Measurements from ENCODE around the gene CTRB1. TPM values are rescaled to one million over a fixed set of nuclear protein-coding genes. Genes with fewer than 3 reads are reported as not detected.
A peak's percentile ranks its signal among the peaks of the same experiment; 100 is the strongest.

CTRB1 gene
- total and polyA plus RNA-seq, 2 of the 13 experiments (the other 11 are each of a cell fraction or from before 2014, with no cell fraction given), result not detected

DNA sequence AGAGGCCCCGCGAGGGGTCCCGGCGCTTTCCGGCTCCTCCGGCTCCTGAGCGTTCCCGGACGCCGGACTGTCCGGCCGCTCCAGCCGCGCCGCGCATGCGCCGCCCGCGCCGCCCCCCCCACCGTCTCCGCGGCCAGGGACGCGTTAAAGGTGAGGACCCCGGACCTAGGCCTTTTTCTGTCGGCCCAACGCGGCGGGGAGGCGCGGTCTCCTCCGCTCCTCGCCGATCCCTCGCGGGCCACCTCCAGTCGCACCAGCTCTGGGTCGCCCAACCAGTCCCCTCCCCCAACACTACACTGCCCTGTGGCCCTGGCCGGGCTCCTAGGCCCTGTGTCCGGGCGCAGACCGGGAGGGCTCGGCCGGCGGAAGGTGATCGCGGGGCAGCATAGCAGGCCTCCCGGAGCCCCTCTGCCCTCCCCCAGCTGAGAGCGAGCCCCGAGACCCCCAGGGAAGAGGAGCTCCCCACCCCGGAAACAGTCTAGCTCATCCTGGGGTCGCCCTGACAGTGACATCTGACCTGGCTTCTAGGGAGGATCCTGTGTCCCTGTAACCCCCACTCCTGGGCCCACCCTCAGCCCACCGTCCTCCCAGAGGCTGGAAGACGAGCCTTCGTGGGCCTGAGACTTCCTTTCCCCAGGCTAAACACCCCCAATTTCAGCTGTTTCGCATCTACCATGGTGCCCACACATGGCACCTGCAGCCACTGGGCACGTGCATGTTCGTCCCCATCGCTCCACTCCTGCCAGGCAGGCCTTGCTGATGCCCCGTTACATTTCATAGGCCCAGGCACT, 47.3 kb downstream of the CTRB1 start (continued):
- TF ChIP-seq, protein P1, sequence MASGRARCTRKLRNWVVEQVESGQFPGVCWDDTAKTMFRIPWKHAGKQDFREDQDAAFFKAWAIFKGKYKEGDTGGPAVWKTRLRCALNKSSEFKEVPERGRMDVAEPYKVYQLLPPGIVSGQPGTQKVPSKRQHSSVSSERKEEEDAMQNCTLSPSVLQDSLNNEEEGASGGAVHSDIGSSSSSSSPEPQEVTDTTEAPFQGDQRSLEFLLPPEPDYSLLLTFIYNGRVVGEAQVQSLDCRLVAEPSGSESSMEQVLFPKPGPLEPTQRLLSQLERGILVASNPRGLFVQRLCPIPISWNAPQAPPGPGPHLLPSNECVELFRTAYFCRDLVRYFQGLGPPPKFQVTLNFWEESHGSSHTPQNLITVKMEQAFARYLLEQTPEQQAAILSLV (CRISPR knock-in tag; IDR thresholded peaks at IDR 0.05; ENCODE audit: borderline replicate concordance), result no peak
- TF ChIP-seq HCFC1 (IDR thresholded peaks at IDR 0.05; ENCODE audit: low read depth, low read length) (no peak), ARNT2 (CRISPR knock-in tag; IDR thresholded peaks at IDR 0.05; ENCODE audit: low read depth) (peak; percentile 80; the same call in 1 of the 2 replicates), RFXANK (CRISPR knock-in tag; IDR thresholded peaks at IDR 0.05) (0 out of 2 replicates have a peak, but pooled peaks have one; percentile 53), ZNF354B (CRISPR knock-in tag; IDR thresholded peaks at IDR 0.05) (0 out of 2 replicates have a peak, but pooled peaks have one; percentile 41), FOSL2 (CRISPR knock-in tag; IDR thresholded peaks at IDR 0.05) (peak; percentile 56), ZNF446 (CRISPR knock-in tag; IDR thresholded peaks at IDR 0.05) (peak; percentile 72; the same call in 1 of the 2 replicates), ZNF619 (CRISPR knock-in tag; IDR thresholded peaks at IDR 0.05) (no peak), FOXC1 (CRISPR knock-in tag; IDR thresholded peaks at IDR 0.05; ENCODE audit: borderline replicate concordance) (no peak; the same call in 1 of the 2 replicates), ZNF232 (CRISPR knock-in tag; IDR thresholded peaks at IDR 0.05; ENCODE audit: borderline replicate concordance) (peak; percentile 87; the same call in 1 of the 2 replicates), AKAP8 (CRISPR knock-in tag; IDR thresholded peaks at IDR 0.05) (peak; percentile 79; the same call in 1 of the 2 replicates), ZNF333 (CRISPR knock-in tag; IDR thresholded peaks at IDR 0.05; ENCODE audit: borderline replicate concordance) (no peak), ZMAT3 (CRISPR knock-in tag; conservative IDR thresholded peaks at IDR 0.05) (peak; percentile 71), ZNF841 (CRISPR knock-in tag; IDR thresholded peaks at IDR 0.05; ENCODE audit: borderline replicate concordance) (no peak), CAMTA2 (CRISPR knock-in tag; IDR thresholded peaks at IDR 0.05; ENCODE audit: borderline replicate concordance) (peak; percentile 4; the same call in 1 of the 2 replicates), ZNF570 (CRISPR knock-in tag; IDR thresholded peaks at IDR 0.05; ENCODE audit: borderline replicate concordance) (no peak), JUND (CRISPR knock-in tag; IDR thresholded peaks at IDR 0.05) (0 out of 2 replicates have a peak, but pooled peaks have one; percentile 9)
- TF ChIP-seq, protein P2, sequence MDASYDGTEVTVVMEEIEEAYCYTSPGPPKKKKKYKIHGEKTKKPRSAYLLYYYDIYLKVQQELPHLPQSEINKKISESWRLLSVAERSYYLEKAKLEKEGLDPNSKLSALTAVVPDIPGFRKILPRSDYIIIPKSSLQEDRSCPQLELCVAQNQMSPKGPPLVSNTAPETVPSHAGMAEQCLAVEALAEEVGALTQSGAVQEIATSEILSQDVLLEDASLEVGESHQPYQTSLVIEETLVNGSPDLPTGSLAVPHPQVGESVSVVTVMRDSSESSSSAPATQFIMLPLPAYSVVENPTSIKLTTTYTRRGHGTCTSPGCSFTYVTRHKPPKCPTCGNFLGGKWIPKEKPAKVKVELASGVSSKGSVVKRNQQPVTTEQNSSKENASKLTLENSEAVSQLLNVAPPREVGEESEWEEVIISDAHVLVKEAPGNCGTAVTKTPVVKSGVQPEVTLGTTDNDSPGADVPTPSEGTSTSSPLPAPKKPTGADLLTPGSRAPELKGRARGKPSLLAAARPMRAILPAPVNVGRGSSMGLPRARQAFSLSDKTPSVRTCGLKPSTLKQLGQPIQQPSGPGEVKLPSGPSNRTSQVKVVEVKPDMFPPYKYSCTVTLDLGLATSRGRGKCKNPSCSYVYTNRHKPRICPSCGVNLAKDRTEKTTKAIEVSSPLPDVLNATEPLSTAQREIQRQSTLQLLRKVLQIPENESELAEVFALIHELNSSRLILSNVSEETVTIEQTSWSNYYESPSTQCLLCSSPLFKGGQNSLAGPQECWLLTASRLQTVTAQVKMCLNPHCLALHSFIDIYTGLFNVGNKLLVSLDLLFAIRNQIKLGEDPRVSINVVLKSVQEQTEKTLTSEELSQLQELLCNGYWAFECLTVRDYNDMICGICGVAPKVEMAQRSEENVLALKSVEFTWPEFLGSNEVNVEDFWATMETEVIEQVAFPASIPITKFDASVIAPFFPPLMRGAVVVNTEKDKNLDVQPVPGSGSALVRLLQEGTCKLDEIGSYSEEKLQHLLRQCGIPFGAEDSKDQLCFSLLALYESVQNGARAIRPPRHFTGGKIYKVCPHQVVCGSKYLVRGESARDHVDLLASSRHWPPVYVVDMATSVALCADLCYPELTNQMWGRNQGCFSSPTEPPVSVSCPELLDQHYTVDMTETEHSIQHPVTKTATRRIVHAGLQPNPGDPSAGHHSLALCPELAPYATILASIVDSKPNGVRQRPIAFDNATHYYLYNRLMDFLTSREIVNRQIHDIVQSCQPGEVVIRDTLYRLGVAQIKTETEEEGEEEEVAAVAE (CRISPR knock-in tag; IDR thresholded peaks at IDR 0.05; ENCODE audit: borderline replicate concordance), result no peak
- TF ChIP-seq, protein P3, sequence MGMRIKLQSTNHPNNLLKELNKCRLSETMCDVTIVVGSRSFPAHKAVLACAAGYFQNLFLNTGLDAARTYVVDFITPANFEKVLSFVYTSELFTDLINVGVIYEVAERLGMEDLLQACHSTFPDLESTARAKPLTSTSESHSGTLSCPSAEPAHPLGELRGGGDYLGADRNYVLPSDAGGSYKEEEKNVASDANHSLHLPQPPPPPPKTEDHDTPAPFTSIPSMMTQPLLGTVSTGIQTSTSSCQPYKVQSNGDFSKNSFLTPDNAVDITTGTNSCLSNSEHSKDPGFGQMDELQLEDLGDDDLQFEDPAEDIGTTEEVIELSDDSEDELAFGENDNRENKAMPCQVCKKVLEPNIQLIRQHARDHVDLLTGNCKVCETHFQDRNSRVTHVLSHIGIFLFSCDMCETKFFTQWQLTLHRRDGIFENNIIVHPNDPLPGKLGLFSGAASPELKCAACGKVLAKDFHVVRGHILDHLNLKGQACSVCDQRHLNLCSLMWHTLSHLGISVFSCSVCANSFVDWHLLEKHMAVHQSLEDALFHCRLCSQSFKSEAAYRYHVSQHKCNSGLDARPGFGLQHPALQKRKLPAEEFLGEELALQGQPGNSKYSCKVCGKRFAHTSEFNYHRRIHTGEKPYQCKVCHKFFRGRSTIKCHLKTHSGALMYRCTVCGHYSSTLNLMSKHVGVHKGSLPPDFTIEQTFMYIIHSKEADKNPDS (CRISPR knock-in tag; IDR thresholded peaks at IDR 0.05), result no peak
- TF ChIP-seq, protein P4, sequence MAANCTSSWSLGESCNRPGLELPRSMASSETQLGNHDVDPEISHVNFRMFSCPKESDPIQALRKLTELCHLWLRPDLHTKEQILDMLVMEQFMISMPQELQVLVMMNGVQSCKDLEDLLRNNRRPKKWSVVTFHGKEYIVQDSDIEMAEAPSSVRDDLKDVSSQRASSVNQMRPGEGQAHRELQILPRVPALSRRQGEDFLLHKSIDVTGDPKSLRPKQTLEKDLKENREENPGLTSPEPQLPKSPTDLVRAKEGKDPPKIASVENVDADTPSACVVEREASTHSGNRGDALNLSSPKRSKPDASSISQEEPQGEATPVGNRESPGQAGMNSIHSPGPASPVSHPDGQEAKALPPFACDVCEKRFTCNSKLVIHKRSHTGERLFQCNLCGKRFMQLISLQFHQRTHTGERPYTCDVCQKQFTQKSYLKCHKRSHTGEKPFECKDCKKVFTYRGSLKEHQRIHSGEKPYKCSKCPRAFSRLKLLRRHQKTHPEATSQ (CRISPR knock-in tag; IDR thresholded peaks at IDR 0.05; ENCODE audit: borderline replicate concordance), result peak; percentile 31; the same call in 1 of the 2 replicates
